Breast epithelium (tissue), 4 donors: ENCODE measurements around the gene FOXE3. TPM values are rescaled to one million over a fixed set of nuclear protein-coding genes. Genes with fewer than 3 reads are reported as not detected.

Experiments used
- DNase-seq, 2 donors: peaks; one replicate each; pipeline ENCODE4 v3.0.0-alpha.2; 2019; ENCODE audit warnings: low spot score in 2 of 2
- H3K27ac ChIP-seq, 2 donors: fragments of 200-600 bp; sonication (generic) in 1 of 2; one replicate each; pipeline ENCODE4 v1.5.1; 2016 to 2019; ENCODE audit warnings: mild to moderate bottlenecking in 1 of 2
- H3K27me3 ChIP-seq, 2 donors: fragments of 200-600 bp; sonication (generic) in 1 of 2; one replicate each; pipeline versions ENCODE4 v1.5.1 to v1.6.0; 2017 to 2019; ENCODE audit warnings: control low read depth in 1 of 2, mild to moderate bottlenecking in 1 of 2
- H3K36me3 ChIP-seq: fragments of 200-600 bp; one replicate; pipeline ENCODE4 v1.5.1; 2019
- H3K4me1 ChIP-seq, 2 donors: fragments of 200-600 bp; sonication (generic); one replicate each; pipeline ENCODE4 v1.5.1; 2016 to 2019; ENCODE audit warnings: control low read depth in 1 of 2
- H3K4me3 ChIP-seq, 3 donors: fragments of 200-600 bp; sonication (generic); 1 replicate in 2 of 3; 2 replicates in 1 of 3; pipeline ENCODE4 v1.5.1; 2016 to 2019; ENCODE audit warnings: mild to moderate bottlenecking in 3 of 3, moderate library complexity in 2 of 3
- H3K9me3 ChIP-seq, 2 donors: fragments of 200-600 bp; sonication (generic) in 1 of 2; one replicate each; pipeline ENCODE4 v1.5.1; 2016 to 2019; ENCODE audit warnings: control low read depth in 1 of 2
- CTCF ChIP-seq, 3 donors: fragments of 450-650 bp; IDR thresholded peaks; one replicate each; pipeline ENCODE4 v1.5.1; 2016 to 2017; ENCODE audit warnings: antibody characterized with exemption in 3 of 3, mild to moderate bottlenecking in 3 of 3, moderate library complexity in 3 of 3
- POLR2A ChIP-seq: fragments of 450-650 bp; IDR thresholded peaks from one replicate; pipeline ENCODE4 v1.6.1; 2016; ENCODE audit warnings: antibody characterized with exemption, mild to moderate bottlenecking, moderate library complexity
- POLR2AphosphoS5 ChIP-seq, 3 donors: sonication (generic); formaldehyde crosslinking; IDR thresholded peaks; one replicate each; pipeline ENCODE4 v1.6.1; 2017; ENCODE audit warnings: antibody characterized with exemption in 3 of 3
- intact Hi-C: fragments of 100-400 bp; cut with DNase I; formaldehyde crosslinking; loops from one replicate; pipeline ENCODE4 v1.15.1; 2023; ENCODE audit warnings: low total_unique reads
- total RNA-seq, 3 donors: library from RNA; depleted of rRNA; stranded (reverse); fragments of >200 nt; gene quantifications; one replicate each; pipeline ENCODE4 v1.1.0, GENCODE V29; 2016

FOXE3 gene
- total RNA-seq, 3 donors from 2014 or later: not detected

GRCh38 chr1:47380699-47381098 is 35.4 kb upstream of the FOXE3 start:
- Histone ChIP-seq H3K27ac (no peak overlapping the region), H3K36me3 (no peaks in the 10 kb centered on the region), H3K4me3 (no peak overlapping the region), H3K4me1 (no peaks in the 10 kb centered on the region), H3K27me3 (no peaks in the 10 kb centered on the region), H3K9me3 (no peaks in the 10 kb centered on the region)
- intact Hi-C loops: no loop called here
- DNase-seq: no peak
- no peak for TF ChIP-seq CTCF (IDR thresholded peaks at IDR 0.05)
- no peak for TF ChIP-seq POLR2A
- no peak for TF ChIP-seq POLR2AphosphoS5 (IDR thresholded peaks at IDR 0.05)

GRCh38 chr1:47382399-47382983 is 33.6 kb upstream of the FOXE3 start:
- intact Hi-C loops: no loop called here
- no peaks in the 10 kb centered on the region for H3K36me3 ChIP-seq
- no peaks in the 10 kb centered on the region for H3K27me3 ChIP-seq
- no peak overlapping the region for H3K27ac ChIP-seq
- DNase-seq: no peak
- no peaks in the 10 kb centered on the region for H3K9me3 ChIP-seq
- no peak for TF ChIP-seq POLR2A
- no peak for TF ChIP-seq CTCF (IDR thresholded peaks at IDR 0.05)
- no peak for TF ChIP-seq POLR2AphosphoS5 (IDR thresholded peaks at IDR 0.05)
- H3K4me1 ChIP-seq: no peaks in the 10 kb centered on the region
- H3K4me3 ChIP-seq: no peak overlapping the region

- DNase-seq: no peak
- Histone ChIP-seq H3K9me3 (no peaks in the 10 kb centered on the region), H3K4me1 (no peaks in the 10 kb centered on the region), H3K36me3 (no peaks in the 10 kb centered on the region), H3K27me3 (no peaks in the 10 kb centered on the region), H3K4me3 (no peak overlapping the region), H3K27ac (no peak overlapping the region)
- TF ChIP-seq POLR2AphosphoS5 (IDR thresholded peaks at IDR 0.05) (no peak), POLR2A (no peak), CTCF (IDR thresholded peaks at IDR 0.05) (no peak)
- intact Hi-C loops: no loop called here
These were observed 32.0 kb upstream of the FOXE3 start for GRCh38 chr1:47384083-47384482.

DNA sequence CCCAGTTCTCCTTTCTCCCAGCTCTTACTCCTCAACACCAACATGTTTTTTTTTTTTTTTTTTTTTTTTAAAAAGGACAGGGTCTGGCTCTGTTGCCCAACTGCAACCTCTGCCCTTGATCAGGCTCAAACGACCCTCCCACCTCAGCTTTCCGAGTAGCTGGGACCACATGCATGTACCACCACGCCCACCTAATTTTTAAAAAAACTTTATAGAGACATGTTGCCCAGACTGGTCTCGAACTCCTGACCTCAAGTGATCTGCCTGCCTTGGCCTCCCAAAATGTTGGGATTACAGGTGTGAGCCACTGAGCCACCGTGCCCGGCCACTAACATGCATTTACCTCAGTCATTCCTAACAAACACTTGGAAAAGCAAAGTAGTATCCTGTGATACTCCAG is 31.1 kb upstream of the FOXE3 start:
- TF ChIP-seq POLR2AphosphoS5 (IDR thresholded peaks at IDR 0.05) (no peak), CTCF (IDR thresholded peaks at IDR 0.05) (no peak), POLR2A (no peak)
- intact Hi-C loops: no loop called here
- DNase-seq: no peak
- no peaks in the 10 kb centered on the region for H3K36me3 ChIP-seq
- H3K27ac ChIP-seq: no peak overlapping the region
- H3K4me3 ChIP-seq: no peak overlapping the region
- no peaks in the 10 kb centered on the region for H3K4me1 ChIP-seq
- H3K27me3 ChIP-seq: no peaks in the 10 kb centered on the region
- no peaks in the 10 kb centered on the region for H3K9me3 ChIP-seq

DNA sequence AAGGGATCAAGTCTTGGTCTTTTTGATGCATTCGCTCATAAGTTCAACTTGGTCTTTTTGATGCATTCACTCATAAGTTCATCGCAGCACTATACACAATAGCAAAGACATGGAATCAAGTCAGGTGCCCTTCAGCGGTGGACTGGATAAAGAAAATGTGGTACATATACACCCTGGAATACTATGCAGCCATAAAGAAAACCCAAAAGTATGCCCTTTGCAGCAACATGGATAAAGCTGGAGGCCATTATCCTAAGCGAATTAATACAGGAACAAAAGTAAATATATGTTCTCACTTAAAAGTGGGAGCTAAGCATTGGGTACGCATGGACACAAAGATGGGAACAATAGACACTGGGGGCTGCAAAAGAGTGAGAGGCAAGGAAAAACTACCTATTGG is 29.8 kb upstream of the FOXE3 start:
- Histone ChIP-seq H3K4me1 (no peaks in the 10 kb centered on the region), H3K27ac (no peak overlapping the region), H3K36me3 (no peaks in the 10 kb centered on the region), H3K27me3 (no peaks in the 10 kb centered on the region), H3K4me3 (no peak overlapping the region), H3K9me3 (no peaks in the 10 kb centered on the region)
- no peak for DNase-seq
- TF ChIP-seq CTCF (IDR thresholded peaks at IDR 0.05): no peak
- TF ChIP-seq POLR2A: no peak
- no peak for TF ChIP-seq POLR2AphosphoS5 (IDR thresholded peaks at IDR 0.05)
- intact Hi-C loops: no loop called here
